H1 (cell line): Measurements from ENCODE around the gene BTNL8. TPM values are rescaled to one million over a fixed set of nuclear protein-coding genes. Genes with fewer than 3 reads are reported as not detected.

Experiments
- CTCF ChIA-PET: fragments of 300-600 bp; sonication (Branson Sonifier 250); formaldehyde crosslinking; loops from one replicate; lab custom pipeline; 2021; ENCODE audit not compliant: partially characterized antibody; lab: Charles Lee
- POLR2A ChIA-PET: fragments of 300-600 bp; sonication (Branson Sonifier 250); formaldehyde crosslinking; loops from one replicate; lab custom pipeline; 2021; ENCODE audit warnings: inconsistent platforms; ENCODE audit not compliant: partially characterized antibody; lab: Charles Lee
- DNase-seq, 2 experiments: peaks; one replicate each; pipeline versions ENCODE4 v3.0.0 to v3.0.0-alpha.2; 2010 to 2022; ENCODE audit warnings: low spot score in 2 of 2, low read depth in 1 of 2, mixed read lengths in 1 of 2
- FAIRE-seq: peaks from 2 replicates; lab custom pipeline; 2011; peaks lifted over from hg19 to GRCh38; lab: Jason Lieb, UNC
- H2AFZ ChIP-seq: 2 replicates; pipeline ENCODE4 v1.8.1; 2012; ENCODE audit warnings: low read length, inconsistent platforms
- H2AK5ac ChIP-seq: 2 replicates; pipeline ENCODE4 v1.6.1; 2013; ENCODE audit warnings: low read depth, low read length
- H2BK120ac ChIP-seq: replicated peaks from 2 replicates; pipeline ENCODE3; 2013; ENCODE audit warnings: low read depth, low read length, inconsistent platforms
- H2BK12ac ChIP-seq: 2 replicates; pipeline ENCODE4 v1.6.1; 2013; ENCODE audit warnings: low read depth, low read length
- H2BK15ac ChIP-seq: 2 replicates; pipeline ENCODE4 v1.6.1; 2013; ENCODE audit warnings: low read length
- H2BK20ac ChIP-seq: 2 replicates; pipeline ENCODE4 v1.6.1; 2013; ENCODE audit warnings: low read length
- H2BK5ac ChIP-seq: 2 replicates; pipeline ENCODE4 v1.6.1; 2013; ENCODE audit warnings: low read depth, low read length
- H3K14ac ChIP-seq: 2 replicates; pipeline ENCODE4 v1.6.1; 2013; ENCODE audit warnings: inconsistent platforms; ENCODE audit not compliant: insufficient read length
- H3K18ac ChIP-seq: 2 replicates; pipeline ENCODE4 v1.6.1; 2013; ENCODE audit warnings: low read length; ENCODE audit errors: extremely low read depth
- H3K23ac ChIP-seq: 2 replicates; pipeline ENCODE4 v1.6.1; 2013; ENCODE audit warnings: inconsistent platforms; ENCODE audit not compliant: insufficient read length
- H3K23me2 ChIP-seq: 2 replicates; pipeline ENCODE4 v1.6.1; 2013; ENCODE audit warnings: low read depth, low read length
- H3K27ac ChIP-seq: 2 replicates; pipeline ENCODE4 v1.6.1; 2011; ENCODE audit warnings: low read depth, low read length, inconsistent platforms
- H3K27me3 ChIP-seq, 4 experiments: replicated peaks in 1 of 4; 1 replicate in 1 of 4; 2 replicates in 3 of 4; pipeline versions ENCODE4 v1.6.1 to v1.8.1; 2011 to 2013; ENCODE audit warnings: low read length in 3 of 4, mild to moderate bottlenecking in 3 of 4, inconsistent platforms in 2 of 4, mixed read lengths in 2 of 4, moderate library complexity in 1 of 4; ENCODE audit not compliant: control insufficient read depth in 3 of 4, insufficient read depth in 3 of 4; ENCODE audit errors: extremely low read depth in 1 of 4
- H3K36me3 ChIP-seq, 4 experiments: 2 replicates each; pipeline versions ENCODE4 v1.6.1 to v1.8.1; 2011 to 2013; ENCODE audit warnings: mild to moderate bottlenecking in 4 of 4, low read length in 3 of 4, moderate library complexity in 2 of 4, control low read depth in 1 of 4, inconsistent platforms in 1 of 4; ENCODE audit not compliant: insufficient read depth in 4 of 4, control insufficient read depth in 2 of 4
- H3K4ac ChIP-seq: replicated peaks from 2 replicates; pipeline ENCODE3; 2013; ENCODE audit warnings: low read length, low read depth, mixed read lengths, inconsistent platforms; ENCODE audit not compliant: insufficient read length
- H3K4me1 ChIP-seq, 4 experiments: replicated peaks in 1 of 4; 1 replicate in 1 of 4; 2 replicates in 3 of 4; pipeline versions ENCODE4 v1.6.1 to v1.8.1; 2011 to 2013; ENCODE audit warnings: low read length in 3 of 4, inconsistent platforms in 2 of 4, mixed read lengths in 1 of 4; ENCODE audit not compliant: insufficient read depth in 4 of 4, control insufficient read depth in 3 of 4
- H3K4me2 ChIP-seq, 2 experiments: 2 replicates each; pipeline versions ENCODE4 v1.6.1 to v1.8.1; 2011 to 2013; ENCODE audit warnings: low read depth in 2 of 2, low read length in 2 of 2, control low read depth in 1 of 2, inconsistent platforms in 1 of 2, mild to moderate bottlenecking in 1 of 2; ENCODE audit not compliant: insufficient read depth in 1 of 2
- H3K4me3 ChIP-seq, 4 experiments: fragments of 200-600, 300-600 bp in 1 of 4; sonication (generic), shearing (Covaris generic), sonication (Bioruptor Twin) in 1 of 4; 2 replicates each; pipeline versions ENCODE4 v1.5.1 to v1.8.1; 2011 to 2016; ENCODE audit warnings: low read length in 4 of 4, low read depth in 3 of 4, control low read depth in 2 of 4, inconsistent platforms in 2 of 4, mild to moderate bottlenecking in 2 of 4, mixed read lengths in 1 of 4, moderate library complexity in 1 of 4; ENCODE audit not compliant: insufficient read depth in 2 of 4; ENCODE audit errors: extremely low read depth in 1 of 4
- H3K56ac ChIP-seq: replicated peaks from 2 replicates; pipeline ENCODE3; 2013; ENCODE audit warnings: low read depth, mild to moderate bottlenecking, mixed read lengths, low read length, inconsistent platforms; ENCODE audit not compliant: insufficient read length
- H3K79me1 ChIP-seq: 2 replicates; pipeline ENCODE4 v1.6.1; 2013; ENCODE audit warnings: low read depth, low read length, control low read depth
- H3K79me2 ChIP-seq, 2 experiments: 2 replicates each; pipeline versions ENCODE4 v1.6.1 to v1.8.1; 2012 to 2013; ENCODE audit warnings: low read length in 2 of 2, mild to moderate bottlenecking in 2 of 2, inconsistent platforms in 1 of 2; ENCODE audit not compliant: insufficient read depth in 2 of 2, control insufficient read depth in 1 of 2
- H3K9ac ChIP-seq, 4 experiments: replicated peaks in 1 of 4; 1 replicate in 1 of 4; 2 replicates in 3 of 4; pipeline versions ENCODE4 v1.6.1 to v1.8.1; 2011 to 2013; ENCODE audit warnings: low read depth in 3 of 4, low read length in 3 of 4, control low read depth in 2 of 4, mild to moderate bottlenecking in 2 of 4, moderate library complexity in 2 of 4, inconsistent platforms in 1 of 4; ENCODE audit errors: extremely low read depth in 1 of 4
- H3K9me3 ChIP-seq, 2 experiments: 2 replicates each; pipeline versions ENCODE4 v1.6.1 to v1.8.1; 2012 to 2013; ENCODE audit warnings: mild to moderate bottlenecking in 2 of 2, moderate library complexity in 2 of 2, control low read depth in 1 of 2, inconsistent platforms in 1 of 2, low read depth in 1 of 2, low read length in 1 of 2, mixed read lengths in 1 of 2; ENCODE audit not compliant: insufficient read depth in 2 of 2
- H4K20me1 ChIP-seq, 2 experiments: replicated peaks in 1 of 2; 2 replicates each; pipeline versions ENCODE3 to v1.8.1; 2011 to 2013; ENCODE audit warnings: inconsistent platforms in 2 of 2, low read length in 2 of 2, mild to moderate bottlenecking in 1 of 2; ENCODE audit not compliant: insufficient read depth in 2 of 2, control insufficient read depth in 1 of 2
- H4K5ac ChIP-seq: 2 replicates; pipeline ENCODE4 v1.6.1; 2013; ENCODE audit warnings: low read length, low read depth, mixed read lengths, inconsistent platforms; ENCODE audit not compliant: insufficient read length
- H4K8ac ChIP-seq: 2 replicates; pipeline ENCODE4 v1.8.0; 2013; ENCODE audit warnings: mild to moderate bottlenecking, moderate library complexity, low read length, inconsistent platforms; ENCODE audit not compliant: insufficient read depth; ENCODE audit errors: extremely low read depth
- H4K91ac ChIP-seq: replicated peaks from 2 replicates; pipeline ENCODE3; 2013; ENCODE audit warnings: low read length, mixed read lengths, inconsistent platforms; ENCODE audit not compliant: insufficient read length
- BACH1 ChIP-seq: IDR thresholded peaks from 2 replicates; pipeline ENCODE4 v1.6.1; 2012; ENCODE audit warnings: low read length, improper control_type of control experiment
- BRCA1 ChIP-seq: IDR thresholded peaks from 2 replicates; pipeline ENCODE4 v1.6.1; 2012; ENCODE audit warnings: low read depth, low read length, improper control_type of control experiment
- EGR1 ChIP-seq: IDR thresholded peaks from 2 replicates; pipeline ENCODE4 v1.6.1; 2011; ENCODE audit warnings: low read depth, low read length, borderline replicate concordance
- SIN3A ChIP-seq, 2 experiments: IDR thresholded peaks in 1 of 2; conservative IDR thresholded peaks in 1 of 2; 2 replicates each; pipeline ENCODE4 v1.6.1; 2011 to 2012; ENCODE audit warnings: low read length in 2 of 2, improper control_type of control experiment in 1 of 2, low read depth in 1 of 2, mild to moderate bottlenecking in 1 of 2
- SP4 ChIP-seq: IDR thresholded peaks from 2 replicates; pipeline ENCODE4 v1.6.1; 2012; ENCODE audit warnings: low read length, inconsistent platforms
- SRF ChIP-seq: IDR thresholded peaks from 2 replicates; pipeline ENCODE4 v1.6.1; 2011; ENCODE audit warnings: mild to moderate bottlenecking, low read depth, low read length, moderate library complexity
- YY1 ChIP-seq: IDR thresholded peaks from 2 replicates; pipeline ENCODE4 v1.6.1; 2011; ENCODE audit warnings: low read depth, mild to moderate bottlenecking, low read length
- ZNF274 ChIP-seq: IDR thresholded peaks from 2 replicates; pipeline ENCODE4 v1.7.0; 2012; ENCODE audit warnings: low read length, borderline replicate concordance; ENCODE audit errors: extremely low read depth
- WGBS, 2 experiments: shearing (Covaris generic) in 1 of 2; methylation state at CpG; one replicate each; pipeline versions ENCODE4 v1.1.6 to v1.1.7; 2013 to 2015; ENCODE audit warnings: low lambda C conversion rate in 2 of 2, mixed read lengths in 2 of 2, inconsistent platforms in 1 of 2, low coverage in 1 of 2, missing lambda C conversion rate in 1 of 2; ENCODE audit not compliant: insufficient replicate concordance in 2 of 2, insufficient coverage in 1 of 2, insufficient read length in 1 of 2; ENCODE audit errors: extremely low coverage in 1 of 2, missing lambda C conversion rate in 1 of 2; 5-methylcytosine and 5-hydroxymethylcytosine counted together
- polyA plus RNA-seq, 7 experiments: library from polyadenylated mRNA; depleted of rRNA in 3 of 7; stranded (reverse) in 5 of 7; unstranded in 2 of 7; fragments of >200 nt in 5 of 7; fragments of 200-250 nt in 2 of 7; gene quantifications; 1 replicate in 5 of 7; 2 replicates in 1 of 7; 4 replicates in 1 of 7; pipeline versions ENCODE4 v1.2.1 to v1.2.3, GENCODE V29; 2011 to 2013; ENCODE audit warnings: missing spikeins in 2 of 7, mixed read lengths in 2 of 7
- total RNA-seq: library from RNA; stranded (reverse); fragmentation: NEBNext Ultra II Directional; extraction: Animal tissue kit (Norgen Biotek cat#: 25700); gene quantifications from 2 replicates; pipeline ENCODE4 v1.2.1, GENCODE V29; 2021
- TF ChIP-seq, protein P1 (sequence below): IDR thresholded peaks from 2 replicates; pipeline ENCODE4 v1.6.1; 2011; ENCODE audit warnings: low read length, improper control_type of control experiment
- TF ChIP-seq, protein P2 (sequence below): IDR thresholded peaks from 2 replicates; pipeline ENCODE4 v1.6.1; 2012; ENCODE audit warnings: inconsistent platforms

Gene BTNL8
- total and polyA plus RNA-seq, 2 of the 8 experiments (the other 6 are each of a cell fraction or from before 2014, with no cell fraction given), result 0.32 to 0.48 TPM

DNA sequence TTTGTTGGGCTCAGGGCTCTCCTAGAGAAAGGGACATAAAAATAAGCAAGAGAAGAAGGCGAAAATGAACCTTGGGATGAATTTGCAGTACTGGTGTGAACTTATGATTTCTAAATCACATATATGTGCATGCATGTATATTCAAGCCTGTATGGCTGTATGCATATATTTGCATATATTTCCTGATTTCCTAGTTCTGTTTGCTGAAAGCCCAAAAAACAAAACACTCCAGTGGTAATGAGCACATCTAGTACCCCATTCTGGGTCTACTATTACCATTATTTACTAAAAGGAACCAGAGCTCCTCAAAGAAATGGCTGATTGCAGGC is 45.1 kb upstream of the BTNL8 start:
- FAIRE-seq (no peak), DNase-seq (no peak)
- peaks cover 25 to 55% (median 38%) of the 10 kb centered on the region in 4 experiments for H3K36me3 ChIP-seq
- H2AFZ ChIP-seq, result no peak overlapping the region
- no peak overlapping the region for H2BK15ac ChIP-seq
- H3K27me3 ChIP-seq, result no peaks in the 10 kb centered on the region
- peaks cover 0 to 24% of the 10 kb centered on the region in 2 experiments; a peak in 2 of 4 replicates for H3K79me2 ChIP-seq
- POLR2A ChIA-PET, result no interaction called here
- H2BK20ac ChIP-seq, result no peak overlapping the region
- H3K23me2 ChIP-seq, result no peaks in the 10 kb centered on the region
- H3K4me3 ChIP-seq, result no peak overlapping the region
- 80% methylated on average over 1 of the region's 1 CpG; no CpG with 5 or more reads in 1 of the 2 experiments for WGBS, 2 experiments
- H3K4me2 ChIP-seq, result no peak overlapping the region
- no peak overlapping the region for H4K5ac ChIP-seq
- H2BK120ac ChIP-seq, result no peak overlapping the region
- no peak overlapping the region for H3K18ac ChIP-seq
- no peak overlapping the region for H4K91ac ChIP-seq
- no peaks in the 10 kb centered on the region; the same call in 1 of the 2 replicates for H3K79me1 ChIP-seq
- no peaks in the 10 kb centered on the region for H3K4me1 ChIP-seq
- H3K23ac ChIP-seq, result no peak overlapping the region
- no peak overlapping the region for H4K8ac ChIP-seq
- H3K14ac ChIP-seq, result no peak overlapping the region
- no peak overlapping the region for H3K56ac ChIP-seq
- no peak overlapping the region for H2BK5ac ChIP-seq
- H2AK5ac ChIP-seq, result no peak overlapping the region
- H3K9ac ChIP-seq, result no peak overlapping the region
- CTCF ChIA-PET, result no interaction called here
- TF ChIP-seq, protein P1, sequence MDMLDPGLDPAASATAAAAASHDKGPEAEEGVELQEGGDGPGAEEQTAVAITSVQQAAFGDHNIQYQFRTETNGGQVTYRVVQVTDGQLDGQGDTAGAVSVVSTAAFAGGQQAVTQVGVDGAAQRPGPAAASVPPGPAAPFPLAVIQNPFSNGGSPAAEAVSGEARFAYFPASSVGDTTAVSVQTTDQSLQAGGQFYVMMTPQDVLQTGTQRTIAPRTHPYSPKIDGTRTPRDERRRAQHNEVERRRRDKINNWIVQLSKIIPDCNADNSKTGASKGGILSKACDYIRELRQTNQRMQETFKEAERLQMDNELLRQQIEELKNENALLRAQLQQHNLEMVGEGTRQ, result no peak
- TF ChIP-seq ZNF274, result no peak
- TF ChIP-seq BACH1, result no peak
- TF ChIP-seq, protein P2, sequence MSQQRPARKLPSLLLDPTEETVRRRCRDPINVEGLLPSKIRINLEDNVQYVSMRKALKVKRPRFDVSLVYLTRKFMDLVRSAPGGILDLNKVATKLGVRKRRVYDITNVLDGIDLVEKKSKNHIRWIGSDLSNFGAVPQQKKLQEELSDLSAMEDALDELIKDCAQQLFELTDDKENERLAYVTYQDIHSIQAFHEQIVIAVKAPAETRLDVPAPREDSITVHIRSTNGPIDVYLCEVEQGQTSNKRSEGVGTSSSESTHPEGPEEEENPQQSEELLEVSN, result no peak
- no peak for TF ChIP-seq YY1
- no peak for TF ChIP-seq EGR1
- TF ChIP-seq SP4, result no peak
- no peak for TF ChIP-seq BRCA1
- no peak for TF ChIP-seq SIN3A (conservative IDR thresholded peaks at IDR 0.05 in 1 of 2, IDR thresholded peaks at IDR 0.05 in 1 of 2; ENCODE audit: low read depth in 1 of 2, low read length in 2 of 2)
- no peak for TF ChIP-seq SRF
- H4K20me1 ChIP-seq, result peaks cover 2% of the 10 kb centered on the region in 2 experiments
- H2BK12ac ChIP-seq, result no peak overlapping the region
- H3K27ac ChIP-seq, result no peak overlapping the region
- no peak overlapping the region for H3K4ac ChIP-seq
- peaks cover 33 to 42% of the 10 kb centered on the region in 2 experiments for H3K9me3 ChIP-seq
